ENCODE results near the gene PRPF8.

- no peak for TF ChIP-seq CTCF (IDR thresholded peaks at IDR 0.05)
- no peak for TF ChIP-seq POLR2A (IDR thresholded peaks at IDR 0.05)
These were observed 45.3 kb upstream of the PRPF8 start for GRCh38 chr17:1729966-1730325.
